GM12875 (cell line): ENCODE results near the gene LBX2.
A peak's percentile ranks its signal among the peaks of the same experiment; 100 is the strongest.

Experiments
- H3K4me3 ChIP-seq: one replicate; pipeline ENCODE4 v1.5.1; 2011; ENCODE audit warnings: low read depth, low read length, control low read depth
- TF ChIP-seq, protein P1 (sequence below): IDR thresholded peaks from 2 replicates; pipeline ENCODE4 v1.5.1; 2011; ENCODE audit warnings: low read depth, mild to moderate bottlenecking, control low read depth, inconsistent platforms, low read length, moderate library complexity, borderline replicate concordance; ENCODE audit not compliant: insufficient read depth

The LBX2 gene

DNA sequence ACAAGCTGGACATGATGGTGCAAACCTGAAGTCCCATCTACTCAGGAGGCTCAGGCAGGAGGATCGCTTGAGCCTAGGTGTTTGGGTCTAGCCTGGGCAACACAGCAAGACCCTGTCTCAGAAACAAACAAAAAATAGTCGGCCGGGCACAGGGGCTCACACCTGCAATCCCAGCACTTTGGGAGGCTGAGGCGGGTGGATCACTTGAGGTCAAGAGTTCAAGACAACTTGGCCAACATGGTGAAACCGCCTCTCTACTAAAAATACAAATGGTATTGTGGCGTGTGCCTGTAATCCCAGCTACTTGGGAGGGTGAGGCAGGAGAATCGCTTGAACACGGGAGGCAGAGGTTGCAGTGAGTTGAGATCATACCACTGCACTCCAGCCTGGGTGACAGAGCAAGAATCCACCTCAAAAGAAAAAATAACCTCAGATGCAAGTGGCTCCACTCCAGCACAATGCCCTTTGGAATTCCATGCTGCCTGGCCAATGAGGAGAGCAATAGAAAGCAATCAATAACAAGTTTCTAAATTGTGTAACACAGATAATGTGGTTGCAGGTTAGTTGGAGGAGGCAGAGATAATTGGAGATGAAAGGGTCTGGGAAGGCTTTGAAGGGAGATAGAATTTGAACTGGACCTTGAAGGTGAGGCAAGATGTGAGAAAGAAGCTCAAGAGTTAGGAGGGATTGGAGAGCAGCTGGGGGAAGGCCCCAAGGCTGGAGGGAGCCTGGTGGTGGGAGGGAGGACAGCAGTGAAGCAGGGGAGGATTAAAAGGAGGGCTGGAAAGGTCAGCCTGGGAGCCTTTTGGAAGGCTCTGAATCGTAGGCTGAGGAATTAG is 10.5 kb downstream of the LBX2 start:
- no peak overlapping the region for H3K4me3 ChIP-seq

GRCh38 chr2:74486141-74486540 is 13.3 kb downstream of the LBX2 start:
- TF ChIP-seq, protein P1, sequence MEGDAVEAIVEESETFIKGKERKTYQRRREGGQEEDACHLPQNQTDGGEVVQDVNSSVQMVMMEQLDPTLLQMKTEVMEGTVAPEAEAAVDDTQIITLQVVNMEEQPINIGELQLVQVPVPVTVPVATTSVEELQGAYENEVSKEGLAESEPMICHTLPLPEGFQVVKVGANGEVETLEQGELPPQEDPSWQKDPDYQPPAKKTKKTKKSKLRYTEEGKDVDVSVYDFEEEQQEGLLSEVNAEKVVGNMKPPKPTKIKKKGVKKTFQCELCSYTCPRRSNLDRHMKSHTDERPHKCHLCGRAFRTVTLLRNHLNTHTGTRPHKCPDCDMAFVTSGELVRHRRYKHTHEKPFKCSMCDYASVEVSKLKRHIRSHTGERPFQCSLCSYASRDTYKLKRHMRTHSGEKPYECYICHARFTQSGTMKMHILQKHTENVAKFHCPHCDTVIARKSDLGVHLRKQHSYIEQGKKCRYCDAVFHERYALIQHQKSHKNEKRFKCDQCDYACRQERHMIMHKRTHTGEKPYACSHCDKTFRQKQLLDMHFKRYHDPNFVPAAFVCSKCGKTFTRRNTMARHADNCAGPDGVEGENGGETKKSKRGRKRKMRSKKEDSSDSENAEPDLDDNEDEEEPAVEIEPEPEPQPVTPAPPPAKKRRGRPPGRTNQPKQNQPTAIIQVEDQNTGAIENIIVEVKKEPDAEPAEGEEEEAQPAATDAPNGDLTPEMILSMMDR, result no peak
- H3K4me3 ChIP-seq, result no peak overlapping the region

More for the DNA sequence above, 10.5 kb downstream of the LBX2 start:
- TF ChIP-seq, protein P1, result no peak

- H3K4me3 ChIP-seq, result peak overlapping the region; percentile 58
These were observed 15.7 kb downstream of the LBX2 start for GRCh38 chr2:74483675-74484164.

- TF ChIP-seq, protein P1, result peak; percentile 96
- peak within 1 kb of the TSS; percentile 58 for H3K4me3 ChIP-seq
These were observed 16.4 kb downstream of the LBX2 start, which contains the start of the genes CCDC142 and TTC31 for GRCh38 chr2:74482801-74483674. Gene CCDC142 (minus strand): TSS chr2:74482998. CDS start chr2:74482837, 161 bp downstream. Gene TTC31 (plus strand): TSS chr2:74483081. CDS start chr2:74483096, 15 bp downstream.

- TF ChIP-seq, protein P1, result no peak
- peak overlapping the region; percentile 58 for H3K4me3 ChIP-seq
These were observed 17.2 kb downstream of the LBX2 start for GRCh38 chr2:74481961-74482800.

GRCh38 chr2:74481431-74481830 is 18.0 kb downstream of the LBX2 start:
- TF ChIP-seq, protein P1, result no peak
- peak overlapping the region; percentile 58 for H3K4me3 ChIP-seq
